SK-N-MC (cell line): ENCODE data around the gene SIGLEC15.

ENCODE experiments used
- DNase-seq: peaks from one replicate; pipeline ENCODE4 v3.0.0-alpha.2; 2011; ENCODE audit warnings: low read depth, low spot score
- H3K27ac ChIP-seq: fragments of 200-600 bp; sonication (generic); 2 replicates; pipeline ENCODE4 v1.5.1; 2016; ENCODE audit warnings: mixed run types
- H3K36me3 ChIP-seq: fragments of 200-600 bp; sonication (generic); 2 replicates; pipeline ENCODE4 v1.6.1; 2017; ENCODE audit warnings: antibody characterized with exemption, low read length, mixed read lengths; ENCODE audit not compliant: insufficient read depth
- H3K4me3 ChIP-seq: fragments of 200-600 bp; sonication (generic); 2 replicates; pipeline ENCODE4 v1.5.1; 2016
- H3K9ac ChIP-seq: fragments of 200-600 bp; sonication (generic); 2 replicates; pipeline ENCODE4 v1.8.0; 2017; ENCODE audit warnings: mixed run types, mixed read lengths; ENCODE audit not compliant: insufficient read length
- H3K9me3 ChIP-seq: fragments of 200-600 bp; sonication (generic); 2 replicates; pipeline ENCODE4 v1.6.1; 2017; ENCODE audit warnings: low read depth, mild to moderate bottlenecking, antibody characterized with exemption, low read length, moderate library complexity, mixed read lengths
- EZH2 ChIP-seq: fragments of 200-600 bp; sonication (generic); IDR thresholded peaks from one replicate; pipeline ENCODE4 v1.6.1; 2017; ENCODE audit warnings: antibody characterized with exemption
- FOXP2 ChIP-seq: optimal IDR thresholded peaks from 2 replicates; pipeline ENCODE3; 2011; ENCODE audit warnings: mild to moderate bottlenecking, moderate library complexity; ENCODE audit not compliant: insufficient read depth; ENCODE audit errors: extremely low read length, control extremely low read depth
- POLR2AphosphoS5 ChIP-seq: IDR thresholded peaks from 2 replicates; pipeline ENCODE4 v1.6.1; 2012; ENCODE audit warnings: mild to moderate bottlenecking, low read depth, low read length, borderline replicate concordance

Gene SIGLEC15

GRCh38 chr18:45825258-45826044 lies at the start of gene SIGLEC15:
SIGLEC15 (plus strand) TSS chr18:45825675; CDS start chr18:45825729, 54 bp downstream.
- no peak within 1 kb of the TSS for H3K27ac ChIP-seq
- H3K9ac ChIP-seq = no peak within 1 kb of the TSS
- H3K4me3 ChIP-seq = no peak within 1 kb of the TSS
- H3K36me3 ChIP-seq = no peaks in the 10 kb centered on the region
- TF ChIP-seq POLR2AphosphoS5 (no peak), EZH2 (no peak), FOXP2 (no peak)
- DNase-seq = peak; percentile 16
- H3K9me3 ChIP-seq = no peaks in the 10 kb centered on the region

- H3K9ac ChIP-seq = no peak overlapping the region
- no peak for TF ChIP-seq EZH2
- no peak for TF ChIP-seq POLR2AphosphoS5
- TF ChIP-seq FOXP2 = no peak
- H3K36me3 ChIP-seq = no peaks in the 10 kb centered on the region
- DNase-seq = no peak
- H3K27ac ChIP-seq = no peak overlapping the region
- H3K4me3 ChIP-seq = peak overlapping the region; percentile 66
- no peaks in the 10 kb centered on the region for H3K9me3 ChIP-seq
Measured at GRCh38 chr18:45775743-45776142, 49.7 kb upstream of the SIGLEC15 start.

- no peak for DNase-seq
Measured at GRCh38 chr18:45777393-45777792, 48.1 kb upstream of the SIGLEC15 start.

GRCh38 chr18:45780568-45780967 lies 44.9 kb upstream of the SIGLEC15 start:
- H3K27ac ChIP-seq = no peak overlapping the region
- H3K9ac ChIP-seq = no peak overlapping the region
- no peak for DNase-seq
- no peak overlapping the region for H3K4me3 ChIP-seq
- no peaks in the 10 kb centered on the region for H3K36me3 ChIP-seq
- no peaks in the 10 kb centered on the region for H3K9me3 ChIP-seq
- TF ChIP-seq FOXP2 (no peak), POLR2AphosphoS5 (no peak), EZH2 (no peak)

More at GRCh38 chr18:45777393-45777792, 48.1 kb upstream of the SIGLEC15 start:
- Histone ChIP-seq H3K27ac (no peak overlapping the region), H3K4me3 (no peak overlapping the region), H3K36me3 (no peaks in the 10 kb centered on the region), H3K9me3 (no peaks in the 10 kb centered on the region), H3K9ac (no peak overlapping the region)
- TF ChIP-seq POLR2AphosphoS5 (no peak), EZH2 (no peak), FOXP2 (no peak)

- TF ChIP-seq EZH2 (no peak), FOXP2 (no peak), POLR2AphosphoS5 (no peak)
Measured at GRCh38 chr18:45782662-45783061, 42.8 kb upstream of the SIGLEC15 start.

GRCh38 chr18:45783097-45784075 lies 42.1 kb upstream of the SIGLEC15 start:
- H3K9me3 ChIP-seq = no peaks in the 10 kb centered on the region
- DNase-seq = no peak
- H3K27ac ChIP-seq = no peak overlapping the region
- H3K4me3 ChIP-seq = no peak overlapping the region
- no peak overlapping the region for H3K9ac ChIP-seq
- H3K36me3 ChIP-seq = no peaks in the 10 kb centered on the region
- TF ChIP-seq POLR2AphosphoS5 (no peak), EZH2 (no peak), FOXP2 (no peak)

More at GRCh38 chr18:45782662-45783061, 42.8 kb upstream of the SIGLEC15 start:
- no peak overlapping the region for H3K27ac ChIP-seq
- H3K9ac ChIP-seq = no peak overlapping the region
- H3K4me3 ChIP-seq = no peak overlapping the region
- DNase-seq = no peak
- no peaks in the 10 kb centered on the region for H3K9me3 ChIP-seq
- no peaks in the 10 kb centered on the region for H3K36me3 ChIP-seq

- DNase-seq = no peak
- Histone ChIP-seq H3K9ac (no peak overlapping the region), H3K4me3 (no peak overlapping the region), H3K9me3 (no peaks in the 10 kb centered on the region), H3K36me3 (no peaks in the 10 kb centered on the region), H3K27ac (no peak overlapping the region)
- no peak for TF ChIP-seq FOXP2
- no peak for TF ChIP-seq POLR2AphosphoS5
- TF ChIP-seq EZH2 = no peak
Measured at GRCh38 chr18:45785134-45785533, 40.3 kb upstream of the SIGLEC15 start.

GRCh38 chr18:45786941-45787340 lies 38.5 kb upstream of the SIGLEC15 start:
- Histone ChIP-seq H3K4me3 (no peak overlapping the region), H3K9me3 (no peaks in the 10 kb centered on the region), H3K27ac (no peak overlapping the region), H3K9ac (no peak overlapping the region), H3K36me3 (no peaks in the 10 kb centered on the region)
- TF ChIP-seq FOXP2 (no peak), POLR2AphosphoS5 (no peak), EZH2 (no peak)
- DNase-seq = no peak

GRCh38 chr18:45787346-45787745 lies 38.1 kb upstream of the SIGLEC15 start:
- no peak for DNase-seq
- no peaks in the 10 kb centered on the region for H3K9me3 ChIP-seq
- H3K36me3 ChIP-seq = no peaks in the 10 kb centered on the region
- TF ChIP-seq EZH2 = no peak
- TF ChIP-seq POLR2AphosphoS5 = no peak
- TF ChIP-seq FOXP2 = no peak
- H3K27ac ChIP-seq = no peak overlapping the region
- no peak overlapping the region for H3K9ac ChIP-seq
- H3K4me3 ChIP-seq = no peak overlapping the region
